Tibial nerve (tissue), 4 donors: ENCODE measurements around the gene ARID3C.

Experiments used
- CTCF ChIP-seq, 5 experiments: fragments of 200-600 bp in 3 of 5; fragments of 450-650 bp in 2 of 5; sonication (generic) in 3 of 5; IDR thresholded peaks; one replicate each; pipeline ENCODE4 v1.5.1; 2016 to 2019; ENCODE audit warnings: antibody characterized with exemption in 5 of 5, mild to moderate bottlenecking in 3 of 5, moderate library complexity in 2 of 5
- EP300 ChIP-seq, 2 donors: sonication (generic); formaldehyde crosslinking; IDR thresholded peaks; one replicate each; pipeline ENCODE4 v1.6.1; 2017; ENCODE audit warnings: antibody characterized with exemption in 2 of 2, mild to moderate bottlenecking in 1 of 2

GRCh38 chr9:34674440-34674839 is 45.6 kb upstream of the ARID3C start:
- TF ChIP-seq CTCF (IDR thresholded peaks at IDR 0.05) (no peak), EP300 (IDR thresholded peaks at IDR 0.05) (no peak)
